Left colon (tissue), 2 donors: Measurements from ENCODE around the gene NELL1. TPM values are rescaled to one million over a fixed set of nuclear protein-coding genes. Genes with fewer than 3 reads are reported as not detected.
"Not testable (repeated sequence)": the region's sequence is repeated elsewhere in the genome, so short reads cannot be mapped to it uniquely, and the experiment has no call there.

Experiments
- ATAC-seq: fragments of 200-7000 bp; cut with Tn5 transposase; one replicate; pipeline ENCODE4 v1.9.1; 2020; ENCODE audit warnings: mild to moderate bottlenecking, moderate library complexity
- DNase-seq, 2 donors: peaks; one replicate each; pipeline ENCODE4 v3.0.0-alpha.2; 2020
- intact Hi-C, 2 donors: fragments of 100-400 bp; cut with DNase I in 1 of 2; cut with micrococcal nuclease in 1 of 2; formaldehyde crosslinking; loops; one replicate each; pipeline versions ENCODE4 v1.11.2 to v1.14.0; 2022; cut with DNase I, micrococcal nuclease
- total RNA-seq, 2 donors: library from RNA; stranded (reverse); fragmentation: NEBNext Ultra II Directional; extraction: Animal tissue kit (Norgen Biotek cat#: 25700); gene quantifications; one replicate each; pipeline ENCODE4 v1.2.1, GENCODE V29; 2021
- donor health status: DM: no; HTN: no; CAD: no.
- donor health status: DM: yes; HTN: yes; CAD: no.

NELL1 gene
- total RNA-seq, 2 donors from 2014 or later: 0.09 to 0.89 TPM

- ATAC-seq (no peak), DNase-seq (no peak)
- intact Hi-C loops: no loop called here
Measured at GRCh38 chr11:20844216-20844615, 174.8 kb downstream of the NELL1 start.

GRCh38 chr11:20844630-20845029, 175.2 kb downstream of the NELL1 start:
- DNase-seq: no peak
- intact Hi-C loops: no loop called here
- no peak for ATAC-seq

- no peak for ATAC-seq
- intact Hi-C loops: no loop called here
Measured at GRCh38 chr11:20854215-20854955, 185.0 kb downstream of the NELL1 start.

GRCh38 chr11:20861322-20861721, 191.9 kb downstream of the NELL1 start:
- intact Hi-C loops: no loop called here
- no peak for DNase-seq

More at GRCh38 chr11:20854215-20854955, 185.0 kb downstream of the NELL1 start:
- no peak for DNase-seq

GRCh38 chr11:20862263-20862662, 192.9 kb downstream of the NELL1 start:
- intact Hi-C loops, ATAC-seq, DNase-seq: not testable (repeated sequence)

More at GRCh38 chr11:20861322-20861721, 191.9 kb downstream of the NELL1 start:
- no peak for ATAC-seq

- intact Hi-C loops: no loop called here
- no peak for ATAC-seq
- no peak for DNase-seq
Measured at GRCh38 chr11:20864628-20865027, 195.2 kb downstream of the NELL1 start.

GRCh38 chr11:20865161-20865560, 195.8 kb downstream of the NELL1 start:
- DNase-seq (no peak), ATAC-seq (no peak)

GRCh38 chr11:20869123-20869522, 199.7 kb downstream of the NELL1 start:
- DNase-seq (no peak), ATAC-seq (no peak)
- intact Hi-C loops: no loop called here

More at GRCh38 chr11:20865161-20865560, 195.8 kb downstream of the NELL1 start:
- intact Hi-C loops: no loop called here

GRCh38 chr11:20873054-20873453, 203.7 kb downstream of the NELL1 start:
- ATAC-seq (no peak), DNase-seq (no peak)

GRCh38 chr11:20874358-20874757, 205.0 kb downstream of the NELL1 start:
- intact Hi-C loops: no loop called here
- no peak for DNase-seq
- no peak for ATAC-seq

More at GRCh38 chr11:20873054-20873453, 203.7 kb downstream of the NELL1 start:
- intact Hi-C loops: no loop called here

GRCh38 chr11:20875889-20876288, 206.5 kb downstream of the NELL1 start:
- intact Hi-C loops: no loop called here
- DNase-seq: no peak
- no peak for ATAC-seq

- ATAC-seq (no peak), DNase-seq (no peak)
- intact Hi-C loops: no loop called here
Measured at GRCh38 chr11:20876738-20877137, 207.4 kb downstream of the NELL1 start.

- ATAC-seq (no peak), DNase-seq (no peak)
- intact Hi-C loops: no loop called here
Measured at GRCh38 chr11:20880094-20880493, 210.7 kb downstream of the NELL1 start.

GRCh38 chr11:20881328-20882079, 212.1 kb downstream of the NELL1 start:
- intact Hi-C loops: no loop called here
- no peak for ATAC-seq
- no peak for DNase-seq

- no peak for DNase-seq
- ATAC-seq: no peak
- intact Hi-C loops: no loop called here
Measured at GRCh38 chr11:20887137-20887536, 217.8 kb downstream of the NELL1 start.

- DNase-seq (no peak), ATAC-seq (no peak)
- intact Hi-C loops: no loop called here
Measured at GRCh38 chr11:20894296-20894695, 224.9 kb downstream of the NELL1 start.

GRCh38 chr11:20909995-20910726, 240.8 kb downstream of the NELL1 start:
- intact Hi-C loops: no loop called here
- DNase-seq: no peak
- ATAC-seq: no peak

- no peak for DNase-seq
- no peak for ATAC-seq
- intact Hi-C loops: no loop called here
Measured at GRCh38 chr11:20910733-20911132, 241.3 kb downstream of the NELL1 start.

- DNase-seq: no peak
- no peak for ATAC-seq
- intact Hi-C loops: no loop called here
Measured at GRCh38 chr11:20912065-20912821, 242.9 kb downstream of the NELL1 start.
